Measurements from ENCODE around the gene PGF. TPM values are rescaled to one million over a fixed set of nuclear protein-coding genes. Genes with fewer than 3 reads are reported as not detected.

PGF gene
- total RNA-seq, 1 experiment from 2014 or later, result 6.4 TPM

DNA sequence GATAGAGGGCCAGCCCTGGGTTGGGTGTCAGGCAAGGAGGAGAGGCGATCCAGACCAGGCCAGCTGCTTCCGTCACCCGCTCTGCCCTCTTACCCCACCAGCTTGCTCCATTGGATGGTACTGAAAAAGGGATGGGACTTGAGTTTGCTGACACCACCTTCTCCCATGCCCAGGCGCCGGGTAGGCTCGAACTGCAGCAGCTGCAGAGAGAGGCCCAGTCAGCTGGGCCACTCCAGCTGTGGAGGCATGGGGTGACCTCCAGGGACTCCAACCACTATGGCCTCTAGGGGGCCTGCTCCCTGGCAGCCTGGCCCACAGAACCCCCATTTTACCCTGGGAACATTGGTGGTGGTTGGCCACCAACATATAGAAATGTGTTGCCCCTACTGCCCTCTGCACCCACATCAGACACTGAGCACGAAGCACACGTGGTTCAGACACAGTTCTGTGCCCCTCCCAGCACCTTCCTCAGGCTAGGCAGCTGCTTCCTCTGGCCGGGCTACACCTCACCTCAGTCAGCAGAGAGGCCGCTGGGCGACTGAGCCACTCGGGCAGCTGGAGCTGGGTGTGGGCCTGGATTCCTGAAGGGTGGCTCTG, 48.4 kb downstream of the PGF start:
- Histone ChIP-seq H3K9me3 (ENCODE audit: control insufficient read depth in 1 of 2, insufficient read depth in 1 of 2, low read depth in 1 of 2, low read length in 2 of 2) (no peaks in the 10 kb centered on the region), H3K4me1 (ENCODE audit: control insufficient read depth in 1 of 2, insufficient read depth in 2 of 2, low read length in 2 of 2) (peaks cover 12 to 22% of the 10 kb centered on the region in 2 experiments; a peak in 3 of 4 replicates), H3K9me2 (ENCODE audit: insufficient read depth) (no peaks in the 10 kb centered on the region), H3K4me2 (ENCODE audit: low read length) (no peak overlapping the region), H4K20me1 (ENCODE audit: insufficient read depth) (no peaks in the 10 kb centered on the region), H3K79me2 (ENCODE audit: insufficient read depth, low read length) (no peaks in the 10 kb centered on the region), H3K4me3 (replicated peaks in 1 of 2; ENCODE audit: low read depth in 1 of 2, low read length in 2 of 2) (no peak overlapping the region), H3K27me3 (ENCODE audit: insufficient read depth, low read length) (no peaks in the 10 kb centered on the region), H2AFZ (ENCODE audit: low read depth, low read length, poor library complexity, severe bottlenecking) (no peak overlapping the region), H3K9ac (ENCODE audit: low read length) (no peak overlapping the region), H3K27ac (ENCODE audit: low read depth, low read length) (no peak overlapping the region), H3K36me3 (ENCODE audit: control insufficient read depth in 1 of 2, insufficient read depth in 2 of 2, low read length in 2 of 2) (peaks cover 6 to 11% of the 10 kb centered on the region in 2 experiments; a peak in 3 of 4 replicates)
- RAD21 ChIA-PET (ENCODE audit: low non-redundant PET in 1 of 2, low total read pairs in 2 of 2, uncharacterized antibody in 2 of 2, unreplicated experiment in 2 of 2), result interaction anchor here (2.3 to 2.6 kb wide), 2 partner anchors 46 kb away, joined by 12 to 13 read pairs; no protein-coding TSS in a partner anchor
- ATAC-seq (peak; percentile 33; the same call in 1 of the 2 replicates), DNase-seq (ENCODE audit: low read depth, low spot score) (no peak)
- CTCF ChIA-PET, result interaction anchor here (2.2 to 5.5 kb wide), 3 partner anchors 16 to 46 kb away, joined by 8 to 94 read pairs (median 13); partner anchors contain the start of gene RPS6KL1
- POLR2A ChIA-PET, result no interaction called here
- no TSS peak for BruUV-seq (replicated peaks)
- TF ChIP-seq RAD21 (IDR thresholded peaks at IDR 0.05; ENCODE audit: low read depth) (no peak), SIN3A (IDR thresholded peaks at IDR 0.05; ENCODE audit: low read depth) (no peak), EGR1 (IDR thresholded peaks at IDR 0.05; ENCODE audit: low read depth) (no peak)
- TF ChIP-seq, protein P1, sequence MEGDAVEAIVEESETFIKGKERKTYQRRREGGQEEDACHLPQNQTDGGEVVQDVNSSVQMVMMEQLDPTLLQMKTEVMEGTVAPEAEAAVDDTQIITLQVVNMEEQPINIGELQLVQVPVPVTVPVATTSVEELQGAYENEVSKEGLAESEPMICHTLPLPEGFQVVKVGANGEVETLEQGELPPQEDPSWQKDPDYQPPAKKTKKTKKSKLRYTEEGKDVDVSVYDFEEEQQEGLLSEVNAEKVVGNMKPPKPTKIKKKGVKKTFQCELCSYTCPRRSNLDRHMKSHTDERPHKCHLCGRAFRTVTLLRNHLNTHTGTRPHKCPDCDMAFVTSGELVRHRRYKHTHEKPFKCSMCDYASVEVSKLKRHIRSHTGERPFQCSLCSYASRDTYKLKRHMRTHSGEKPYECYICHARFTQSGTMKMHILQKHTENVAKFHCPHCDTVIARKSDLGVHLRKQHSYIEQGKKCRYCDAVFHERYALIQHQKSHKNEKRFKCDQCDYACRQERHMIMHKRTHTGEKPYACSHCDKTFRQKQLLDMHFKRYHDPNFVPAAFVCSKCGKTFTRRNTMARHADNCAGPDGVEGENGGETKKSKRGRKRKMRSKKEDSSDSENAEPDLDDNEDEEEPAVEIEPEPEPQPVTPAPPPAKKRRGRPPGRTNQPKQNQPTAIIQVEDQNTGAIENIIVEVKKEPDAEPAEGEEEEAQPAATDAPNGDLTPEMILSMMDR (IDR thresholded peaks at IDR 0.05 in 2 of 3, conservative IDR thresholded peaks at IDR 0.05 in 1 of 3; ENCODE audit: borderline replicate concordance in 1 of 3, insufficient read depth in 1 of 3, low read depth in 2 of 3, low read length in 2 of 3), result peak in 2 of 3 experiments; percentile 36 to 39; a peak in 4 of 6 replicates
- intact Hi-C loops (cut with micrococcal nuclease), result no loop called here

GRCh38 chr14:74905595-74906142, 49.7 kb downstream of the PGF start:
- Histone ChIP-seq H3K9me2 (ENCODE audit: insufficient read depth) (no peaks in the 10 kb centered on the region), H3K4me3 (replicated peaks in 1 of 2; ENCODE audit: low read depth in 1 of 2, low read length in 2 of 2) (no peak overlapping the region), H2AFZ (ENCODE audit: low read depth, low read length, poor library complexity, severe bottlenecking) (no peak overlapping the region), H3K27me3 (ENCODE audit: insufficient read depth, low read length) (no peaks in the 10 kb centered on the region), H3K4me1 (ENCODE audit: control insufficient read depth in 1 of 2, insufficient read depth in 2 of 2, low read length in 2 of 2) (peaks cover 4 to 9% of the 10 kb centered on the region in 2 experiments; a peak in 2 of 4 replicates), H3K79me2 (ENCODE audit: insufficient read depth, low read length) (no peaks in the 10 kb centered on the region), H3K36me3 (ENCODE audit: control insufficient read depth in 1 of 2, insufficient read depth in 2 of 2, low read length in 2 of 2) (peaks cover 18 to 22% of the 10 kb centered on the region in 2 experiments), H3K9ac (ENCODE audit: low read length) (no peak overlapping the region), H4K20me1 (ENCODE audit: insufficient read depth) (no peaks in the 10 kb centered on the region), H3K9me3 (ENCODE audit: control insufficient read depth in 1 of 2, insufficient read depth in 1 of 2, low read depth in 1 of 2, low read length in 2 of 2) (no peaks in the 10 kb centered on the region), H3K4me2 (ENCODE audit: low read length) (no peak overlapping the region), H3K27ac (ENCODE audit: low read depth, low read length) (no peak overlapping the region)
- ChIA-PET CTCF (interaction anchor here (0.6 to 5.5 kb wide), 18 partner anchors 12 to 400 kb away, joined by 3 to 94 read pairs (median 4); partner anchors contain the start of gene RPS6KL1), RAD21 (ENCODE audit: low non-redundant PET in 1 of 2, low total read pairs in 2 of 2, uncharacterized antibody in 2 of 2, unreplicated experiment in 2 of 2) (interaction anchor here (0.7 to 2.6 kb wide), 4 partner anchors 44 to 297 kb away, joined by 4 to 13 read pairs (median 8); no protein-coding TSS in a partner anchor), POLR2A (interaction anchor here (1.0 to 1.3 kb wide), 2 partner anchors 297 to 377 kb away, joined by 3 to 4 read pairs; no protein-coding TSS in a partner anchor)
- intact Hi-C loops (cut with micrococcal nuclease), result loop anchor here (1.0 to 2.0 kb wide), 2 partner anchors 44 to 297 kb away; no protein-coding TSS in a partner anchor
- ATAC-seq (peak; percentile 68), DNase-seq (ENCODE audit: low read depth, low spot score) (peak; percentile 28)
- BruUV-seq (replicated peaks), result no TSS peak
- TF ChIP-seq POLR2AphosphoS5 (IDR thresholded peaks at IDR 0.05; ENCODE audit: low read depth, low read length) (peak; percentile 32; the same call in 1 of the 2 replicates), EZH2phosphoT487 (IDR thresholded peaks at IDR 0.05; ENCODE audit: borderline replicate concordance) (no peak), ZNF274 (IDR thresholded peaks at IDR 0.05; ENCODE audit: low read depth, low read length) (no peak), YY1 (IDR thresholded peaks at IDR 0.05; ENCODE audit: extremely low read depth, insufficient replicate concordance, low read depth, low read length) (peak; percentile 39), SIN3A (IDR thresholded peaks at IDR 0.05; ENCODE audit: low read depth) (no peak), EGR1 (IDR thresholded peaks at IDR 0.05; ENCODE audit: low read depth) (no peak), SRF (IDR thresholded peaks at IDR 0.05; ENCODE audit: low read depth) (no peak)
- TF ChIP-seq, protein P2, sequence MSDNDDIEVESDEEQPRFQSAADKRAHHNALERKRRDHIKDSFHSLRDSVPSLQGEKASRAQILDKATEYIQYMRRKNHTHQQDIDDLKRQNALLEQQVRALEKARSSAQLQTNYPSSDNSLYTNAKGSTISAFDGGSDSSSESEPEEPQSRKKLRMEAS (IDR thresholded peaks at IDR 0.05), result peak; percentile 81
- TF ChIP-seq, protein P3, sequence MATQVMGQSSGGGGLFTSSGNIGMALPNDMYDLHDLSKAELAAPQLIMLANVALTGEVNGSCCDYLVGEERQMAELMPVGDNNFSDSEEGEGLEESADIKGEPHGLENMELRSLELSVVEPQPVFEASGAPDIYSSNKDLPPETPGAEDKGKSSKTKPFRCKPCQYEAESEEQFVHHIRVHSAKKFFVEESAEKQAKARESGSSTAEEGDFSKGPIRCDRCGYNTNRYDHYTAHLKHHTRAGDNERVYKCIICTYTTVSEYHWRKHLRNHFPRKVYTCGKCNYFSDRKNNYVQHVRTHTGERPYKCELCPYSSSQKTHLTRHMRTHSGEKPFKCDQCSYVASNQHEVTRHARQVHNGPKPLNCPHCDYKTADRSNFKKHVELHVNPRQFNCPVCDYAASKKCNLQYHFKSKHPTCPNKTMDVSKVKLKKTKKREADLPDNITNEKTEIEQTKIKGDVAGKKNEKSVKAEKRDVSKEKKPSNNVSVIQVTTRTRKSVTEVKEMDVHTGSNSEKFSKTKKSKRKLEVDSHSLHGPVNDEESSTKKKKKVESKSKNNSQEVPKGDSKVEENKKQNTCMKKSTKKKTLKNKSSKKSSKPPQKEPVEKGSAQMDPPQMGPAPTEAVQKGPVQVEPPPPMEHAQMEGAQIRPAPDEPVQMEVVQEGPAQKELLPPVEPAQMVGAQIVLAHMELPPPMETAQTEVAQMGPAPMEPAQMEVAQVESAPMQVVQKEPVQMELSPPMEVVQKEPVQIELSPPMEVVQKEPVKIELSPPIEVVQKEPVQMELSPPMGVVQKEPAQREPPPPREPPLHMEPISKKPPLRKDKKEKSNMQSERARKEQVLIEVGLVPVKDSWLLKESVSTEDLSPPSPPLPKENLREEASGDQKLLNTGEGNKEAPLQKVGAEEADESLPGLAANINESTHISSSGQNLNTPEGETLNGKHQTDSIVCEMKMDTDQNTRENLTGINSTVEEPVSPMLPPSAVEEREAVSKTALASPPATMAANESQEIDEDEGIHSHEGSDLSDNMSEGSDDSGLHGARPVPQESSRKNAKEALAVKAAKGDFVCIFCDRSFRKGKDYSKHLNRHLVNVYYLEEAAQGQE (IDR thresholded peaks at IDR 0.05; ENCODE audit: low read depth), result no peak
